K562 (cell line): ENCODE data around the gene PNLIPRP2. TPM values are rescaled to one million over a fixed set of nuclear protein-coding genes. Genes with fewer than 3 reads are reported as not detected.

ENCODE experiments used
- ATAC-seq: fragments of 200-7000 bp; cut with Tn5 transposase; 3 replicates; pipeline ENCODE4 v1.9.1; 2020; ENCODE audit warnings: moderate library complexity
- BruUV-seq: library from RNA; stranded (reverse); fragments of 400-500 nt; replicated peaks from 2 replicates; lab custom pipeline; 2021; lab: Mats Ljungman, UMichigan
- CTCF ChIA-PET: fragments of 300-600 bp; formaldehyde crosslinking; extraction: SDS; loops from one replicate; lab custom pipeline; 2021; ENCODE audit warnings: low intra/inter-chr PET ratio; lab: Yijun Ruan, JAX
- POLR2A ChIA-PET: fragments of 300-600, 350-650 bp; sonication (Branson Sonifier 250); formaldehyde crosslinking; extraction: SDS; loops from one replicate; lab custom pipeline; 2021; ENCODE audit warnings: antibody characterized with exemption, inconsistent platforms; lab: Yijun Ruan, JAX
- DNase-seq, 4 experiments: peaks; one replicate each; pipeline versions ENCODE4 v3.0.0 to v3.0.0-alpha.2; 2011 to 2018; ENCODE audit warnings: low spot score in 3 of 4, mixed read lengths in 3 of 4; ENCODE audit errors: extremely low read depth in 1 of 4
- FAIRE-seq: peaks from 2 replicates; lab custom pipeline; 2011; peaks lifted over from hg19 to GRCh38; lab: Jason Lieb, UNC
- H2AFZ ChIP-seq: 2 replicates; pipeline ENCODE4 v1.6.0; 2011; ENCODE audit warnings: low read depth, low read length, control low read depth, inconsistent platforms
- H3K27ac ChIP-seq: fragments of 200-600 bp; 3 replicates; pipeline ENCODE4 v1.8.0; 2011; ENCODE audit warnings: low read depth, mild to moderate bottlenecking, control low read depth, inconsistent platforms, low read length, moderate library complexity, mixed read lengths; ENCODE audit errors: extremely low read depth
- H3K27me3 ChIP-seq, 2 experiments: fragments of 300-600 bp in 1 of 2; 2 replicates in 1 of 2; 3 replicates in 1 of 2; pipeline versions ENCODE4 v1.6.0 to v1.8.0; 2011; ENCODE audit warnings: inconsistent platforms in 2 of 2, low read length in 2 of 2, mild to moderate bottlenecking in 1 of 2, mixed read lengths in 1 of 2, moderate library complexity in 1 of 2; ENCODE audit not compliant: control insufficient read depth in 2 of 2, insufficient read depth in 2 of 2
- H3K36me3 ChIP-seq: fragments of 300-600 bp; 3 replicates; pipeline ENCODE4 v1.8.0; 2011; ENCODE audit warnings: mild to moderate bottlenecking, low read length, inconsistent platforms; ENCODE audit not compliant: control insufficient read depth, insufficient read depth
- H3K4me1 ChIP-seq, 2 experiments: fragments of 200-600 bp in 1 of 2; replicated peaks in 1 of 2; 2 replicates in 1 of 2; 3 replicates in 1 of 2; pipeline versions ENCODE4 v1.5.1 to v1.8.0; 2011; ENCODE audit warnings: inconsistent platforms in 2 of 2, low read length in 2 of 2, mild to moderate bottlenecking in 1 of 2, mixed read lengths in 1 of 2, moderate library complexity in 1 of 2; ENCODE audit not compliant: control insufficient read depth in 2 of 2, insufficient read depth in 2 of 2
- H3K4me2 ChIP-seq: 2 replicates; pipeline ENCODE4 v1.6.1; 2011; ENCODE audit warnings: low read length, control low read depth, inconsistent platforms, mixed read lengths; ENCODE audit not compliant: insufficient read depth
- H3K4me3 ChIP-seq: fragments of 200-600 bp; sonication (generic), shearing (Covaris generic); 2 replicates; pipeline ENCODE4 v1.5.1; 2016; ENCODE audit warnings: control low read depth, inconsistent platforms
- H3K79me2 ChIP-seq: fragments of 200-600 bp; 3 replicates; pipeline ENCODE4 v1.8.0; 2011; ENCODE audit warnings: low read length, inconsistent platforms; ENCODE audit not compliant: control insufficient read depth, insufficient read depth
- H3K9ac ChIP-seq, 2 experiments: 2 replicates each; pipeline versions ENCODE4 v1.6.0 to v1.6.1; 2011; ENCODE audit warnings: low read depth in 2 of 2, low read length in 2 of 2, control low read depth in 1 of 2, inconsistent platforms in 1 of 2, mild to moderate bottlenecking in 1 of 2, mixed read lengths in 1 of 2; ENCODE audit not compliant: insufficient read depth in 1 of 2
- H3K9me1 ChIP-seq: one replicate; pipeline ENCODE4 v1.6.0; 2011; ENCODE audit warnings: inconsistent platforms, mild to moderate bottlenecking, low read length, moderate library complexity; ENCODE audit not compliant: control insufficient read depth, insufficient read depth
- H3K9me3 ChIP-seq: replicated peaks from 2 replicates; pipeline ENCODE4 v1.5.1; 2011; ENCODE audit warnings: low read depth, low read length, inconsistent platforms; ENCODE audit not compliant: control insufficient read depth, insufficient read depth
- H4K20me1 ChIP-seq: replicated peaks from 2 replicates; pipeline ENCODE4 v1.6.1; 2011; ENCODE audit warnings: low read length, inconsistent platforms, mixed read lengths; ENCODE audit not compliant: control insufficient read depth, insufficient read depth
- CSDE1 ChIP-seq, 2 experiments: fragments of 450-650 bp; IDR thresholded peaks; 2 replicates each; pipeline ENCODE4 v1.6.1; 2016; ENCODE audit warnings: mild to moderate bottlenecking in 1 of 2
- DIDO1 ChIP-seq: fragments of 450-650 bp; IDR thresholded peaks from 2 replicates; pipeline ENCODE4 v1.6.1; 2016; ENCODE audit warnings: low read depth, missing biosample characterization, missing genetic modification characterization
- MIER1 ChIP-seq: fragments of 450-650 bp; IDR thresholded peaks from 2 replicates; pipeline ENCODE4 v1.6.1; 2016; ENCODE audit warnings: antibody characterized with exemption, mild to moderate bottlenecking, low read depth
- PHF8 ChIP-seq: fragments of 200-600 bp; sonication (generic); IDR thresholded peaks from 2 replicates; pipeline ENCODE4 v1.6.1; 2012; ENCODE audit warnings: mixed run types, mild to moderate bottlenecking, inconsistent platforms, low read length, moderate library complexity, borderline replicate concordance
- SIX5 ChIP-seq, 2 experiments: IDR thresholded peaks; 2 replicates each; pipeline ENCODE4 v1.6.1; 2011; ENCODE audit warnings: low read length in 2 of 2, borderline replicate concordance in 1 of 2, low read depth in 1 of 2, mild to moderate bottlenecking in 1 of 2, moderate library complexity in 1 of 2; ENCODE audit not compliant: insufficient read depth in 1 of 2
- SPI1 ChIP-seq: IDR thresholded peaks from 2 replicates; pipeline ENCODE4 v1.6.1; 2011; ENCODE audit warnings: low read depth, low read length, control low read depth, borderline replicate concordance
- ZNF146 ChIP-seq: IDR thresholded peaks from one replicate; pipeline ENCODE4 v1.6.1; 2018; ENCODE audit warnings: missing compliant biosample characterization; ENCODE audit not compliant: unreplicated experiment
- ZNF184 ChIP-seq: sonication (generic); formaldehyde crosslinking; IDR thresholded peaks from 2 replicates; pipeline ENCODE4 v1.5.0; 2020; ENCODE audit warnings: missing genetic modification reagents
- ZNF347 ChIP-seq: fragments of 450-650 bp; formaldehyde crosslinking; IDR thresholded peaks from 2 replicates; pipeline ENCODE4 v1.4.0; 2020; ENCODE audit warnings: low read depth, mild to moderate bottlenecking, moderate library complexity
- ZNF644 ChIP-seq: fragments of 200-800 bp; sonication (Bioruptor generic); IDR thresholded peaks from 2 replicates; pipeline ENCODE4 v1.6.1; 2016; ENCODE audit warnings: low read depth, missing genetic modification characterization, missing compliant biosample characterization
- ZNF764 ChIP-seq: fragments of 250-450 bp; sonication (Bioruptor Pico); IDR thresholded peaks from 2 replicates; pipeline ENCODE4 v1.4.0; 2020; ENCODE audit warnings: low read depth, mild to moderate bottlenecking, moderate library complexity
- WGBS: fragments of 100-300 bp; shearing (Covaris generic); methylation state at CpG from one replicate; pipeline ENCODE4 v1.1.6; 2016; ENCODE audit warnings: low coverage, mixed read lengths; ENCODE audit not compliant: insufficient coverage; ENCODE audit errors: missing lambda C conversion rate; 5-methylcytosine and 5-hydroxymethylcytosine counted together
- in situ Hi-C: fragments of 300-500 bp; cut with MboI; formaldehyde crosslinking; loops from 4 replicates; pipeline ENCODE4 v1.15.0; 2018; ENCODE audit warnings: inconsistent platforms, mixed read lengths
- intact Hi-C: fragments of 100-400 bp; cut with micrococcal nuclease; formaldehyde crosslinking; loops from 2 replicates; pipeline ENCODE4 v1.14.2; 2022
- polyA plus RNA-seq, 8 experiments: library from polyadenylated mRNA; depleted of rRNA in 4 of 8; stranded (reverse) in 5 of 8; unstranded in 3 of 8; fragments of >200 nt; fragmentation: Nextera tagmentation in 2 of 8; fragmentation: Illumina TruSeq in 1 of 8; extraction: Ambion mirVana in 2 of 8; extraction: Trizol in 1 of 8; gene quantifications; 2 replicates each; pipeline versions ENCODE4 v1.2.1 to v1.2.3, GENCODE V29; 2011 to 2014; ENCODE audit warnings: inconsistent platforms in 1 of 8, missing spikeins in 1 of 8
- total RNA-seq, 7 experiments: library from RNA; depleted of rRNA in 6 of 7; stranded (reverse); fragments of >200 nt in 6 of 7; fragmentation: Illumina TruSeq in 2 of 7; extraction: Trizol in 2 of 7; gene quantifications; 2 replicates each; pipeline versions ENCODE4 v1.2.1 to v1.2.3, GENCODE V29; 2011 to 2021; ENCODE audit warnings: low replicate concordance in 1 of 7
- TF ChIP-seq, protein P1 (sequence below): sonication (generic); formaldehyde crosslinking; IDR thresholded peaks from 2 replicates; pipeline ENCODE4 v1.8.0; 2022; ENCODE audit warnings: missing genetic modification reagents, mild to moderate bottlenecking, borderline replicate concordance
- TF ChIP-seq, protein P2 (sequence below): conservative IDR thresholded peaks from 2 replicates; pipeline ENCODE4 v1.6.1; 2011; ENCODE audit warnings: low read depth, mild to moderate bottlenecking, low read length; ENCODE audit not compliant: control insufficient read depth
- TF ChIP-seq, protein P3 (sequence below): fragments of 450-650 bp; IDR thresholded peaks from 2 replicates; pipeline ENCODE4 v1.6.1; 2016; ENCODE audit warnings: antibody characterized with exemption
- TF ChIP-seq, protein P4 (sequence below): fragments of 250-450 bp; sonication (Bioruptor Pico); IDR thresholded peaks from 2 replicates; pipeline ENCODE4 v1.5.0; 2021; ENCODE audit warnings: mild to moderate bottlenecking, borderline replicate concordance

The PNLIPRP2 gene
- total and polyA plus RNA-seq, 9 of the 15 experiments (the other 6 are each of a cell fraction or from before 2014, with no cell fraction given) = 0.38 TPM; not detected in 8

DNA sequence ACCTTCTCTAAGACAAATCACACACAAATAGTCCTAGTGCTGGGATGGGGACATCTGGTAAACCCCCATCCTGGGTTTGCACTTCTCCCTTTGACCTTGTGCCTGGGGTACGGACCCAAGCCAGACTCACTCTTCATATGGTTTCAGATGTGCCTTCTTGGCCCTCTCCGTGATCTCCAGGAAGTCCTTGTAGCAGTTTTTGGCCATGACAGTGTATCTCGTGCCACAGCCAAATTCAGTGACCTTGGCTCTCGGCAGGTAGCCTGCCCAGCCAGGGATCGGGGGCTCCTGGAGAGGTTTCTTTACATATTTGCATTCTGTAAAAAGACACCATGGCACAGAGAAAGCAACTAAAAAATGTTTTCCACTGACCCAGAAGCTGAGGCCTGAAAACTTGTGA is 43.9 kb downstream of the PNLIPRP2 start:
- intact Hi-C loops = no loop called here
- Histone ChIP-seq H3K79me2 (no peaks in the 10 kb centered on the region), H3K9me3 (no peaks in the 10 kb centered on the region), H3K4me2 (no peak overlapping the region), H3K4me3 (no peak overlapping the region), H3K9ac (no peak overlapping the region), H2AFZ (no peak overlapping the region), H3K4me1 (no peaks in the 10 kb centered on the region; a peak in 1 of 5 replicates), H4K20me1 (no peaks in the 10 kb centered on the region), H3K9me1 (no peaks in the 10 kb centered on the region), H3K27ac (no peak overlapping the region), H3K36me3 (no peaks in the 10 kb centered on the region), H3K27me3 (peaks cover 0 to 20% of the 10 kb centered on the region in 2 experiments; a peak in 2 of 5 replicates)
- ChIA-PET CTCF (no interaction called here), POLR2A (no interaction called here)
- in situ Hi-C loops = no loop called here
- no TSS peak for BruUV-seq
- FAIRE-seq (no peak), DNase-seq (no peak), ATAC-seq (no peak)
- 4% methylated on average over 5 of the region's 5 CpGs for WGBS
- TF ChIP-seq CSDE1 (IDR thresholded peaks at IDR 0.05) (no peak), MIER1 (no peak), ZNF644 (tag) (no peak), SIX5 (IDR thresholded peaks at IDR 0.05; ENCODE audit: borderline replicate concordance in 1 of 2, insufficient read depth in 1 of 2, low read depth in 1 of 2, low read length in 2 of 2) (no peak), ZNF347 (CRISPR knock-in tag) (no peak), ZNF764 (no peak), SPI1 (no peak), ZNF146 (no peak), PHF8 (no peak), DIDO1 (tag) (no peak), ZNF184 (CRISPR knock-in tag) (no peak)
- TF ChIP-seq, protein P1, sequence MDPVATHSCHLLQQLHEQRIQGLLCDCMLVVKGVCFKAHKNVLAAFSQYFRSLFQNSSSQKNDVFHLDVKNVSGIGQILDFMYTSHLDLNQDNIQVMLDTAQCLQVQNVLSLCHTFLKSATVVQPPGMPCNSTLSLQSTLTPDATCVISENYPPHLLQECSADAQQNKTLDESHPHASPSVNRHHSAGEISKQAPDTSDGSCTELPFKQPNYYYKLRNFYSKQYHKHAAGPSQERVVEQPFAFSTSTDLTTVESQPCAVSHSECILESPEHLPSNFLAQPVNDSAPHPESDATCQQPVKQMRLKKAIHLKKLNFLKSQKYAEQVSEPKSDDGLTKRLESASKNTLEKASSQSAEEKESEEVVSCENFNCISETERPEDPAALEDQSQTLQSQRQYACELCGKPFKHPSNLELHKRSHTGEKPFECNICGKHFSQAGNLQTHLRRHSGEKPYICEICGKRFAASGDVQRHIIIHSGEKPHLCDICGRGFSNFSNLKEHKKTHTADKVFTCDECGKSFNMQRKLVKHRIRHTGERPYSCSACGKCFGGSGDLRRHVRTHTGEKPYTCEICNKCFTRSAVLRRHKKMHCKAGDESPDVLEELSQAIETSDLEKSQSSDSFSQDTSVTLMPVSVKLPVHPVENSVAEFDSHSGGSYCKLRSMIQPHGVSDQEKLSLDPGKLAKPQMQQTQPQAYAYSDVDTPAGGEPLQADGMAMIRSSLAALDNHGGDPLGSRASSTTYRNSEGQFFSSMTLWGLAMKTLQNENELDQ (CRISPR knock-in tag) = no peak
- TF ChIP-seq, protein P2, sequence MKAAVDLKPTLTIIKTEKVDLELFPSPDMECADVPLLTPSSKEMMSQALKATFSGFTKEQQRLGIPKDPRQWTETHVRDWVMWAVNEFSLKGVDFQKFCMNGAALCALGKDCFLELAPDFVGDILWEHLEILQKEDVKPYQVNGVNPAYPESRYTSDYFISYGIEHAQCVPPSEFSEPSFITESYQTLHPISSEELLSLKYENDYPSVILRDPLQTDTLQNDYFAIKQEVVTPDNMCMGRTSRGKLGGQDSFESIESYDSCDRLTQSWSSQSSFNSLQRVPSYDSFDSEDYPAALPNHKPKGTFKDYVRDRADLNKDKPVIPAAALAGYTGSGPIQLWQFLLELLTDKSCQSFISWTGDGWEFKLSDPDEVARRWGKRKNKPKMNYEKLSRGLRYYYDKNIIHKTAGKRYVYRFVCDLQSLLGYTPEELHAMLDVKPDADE = no peak
- TF ChIP-seq, protein P3, sequence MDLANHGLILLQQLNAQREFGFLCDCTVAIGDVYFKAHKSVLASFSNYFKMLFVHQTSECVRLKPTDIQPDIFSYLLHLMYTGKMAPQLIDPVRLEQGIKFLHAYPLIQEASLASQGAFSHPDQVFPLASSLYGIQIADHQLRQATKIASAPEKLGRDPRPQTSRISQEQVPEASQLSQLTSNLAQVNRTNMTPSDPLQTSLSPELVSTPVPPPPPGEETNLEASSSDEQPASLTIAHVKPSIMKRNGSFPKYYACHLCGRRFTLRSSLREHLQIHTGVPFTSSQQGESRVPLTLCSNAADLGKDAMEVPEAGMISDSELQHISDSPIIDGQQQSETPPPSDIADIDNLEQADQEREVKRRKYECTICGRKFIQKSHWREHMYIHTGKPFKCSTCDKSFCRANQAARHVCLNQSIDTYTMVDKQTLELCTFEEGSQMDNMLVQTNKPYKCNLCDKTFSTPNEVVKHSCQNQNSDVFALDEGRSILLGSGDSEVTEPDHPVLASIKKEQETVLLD = no peak
- TF ChIP-seq, protein P4, sequence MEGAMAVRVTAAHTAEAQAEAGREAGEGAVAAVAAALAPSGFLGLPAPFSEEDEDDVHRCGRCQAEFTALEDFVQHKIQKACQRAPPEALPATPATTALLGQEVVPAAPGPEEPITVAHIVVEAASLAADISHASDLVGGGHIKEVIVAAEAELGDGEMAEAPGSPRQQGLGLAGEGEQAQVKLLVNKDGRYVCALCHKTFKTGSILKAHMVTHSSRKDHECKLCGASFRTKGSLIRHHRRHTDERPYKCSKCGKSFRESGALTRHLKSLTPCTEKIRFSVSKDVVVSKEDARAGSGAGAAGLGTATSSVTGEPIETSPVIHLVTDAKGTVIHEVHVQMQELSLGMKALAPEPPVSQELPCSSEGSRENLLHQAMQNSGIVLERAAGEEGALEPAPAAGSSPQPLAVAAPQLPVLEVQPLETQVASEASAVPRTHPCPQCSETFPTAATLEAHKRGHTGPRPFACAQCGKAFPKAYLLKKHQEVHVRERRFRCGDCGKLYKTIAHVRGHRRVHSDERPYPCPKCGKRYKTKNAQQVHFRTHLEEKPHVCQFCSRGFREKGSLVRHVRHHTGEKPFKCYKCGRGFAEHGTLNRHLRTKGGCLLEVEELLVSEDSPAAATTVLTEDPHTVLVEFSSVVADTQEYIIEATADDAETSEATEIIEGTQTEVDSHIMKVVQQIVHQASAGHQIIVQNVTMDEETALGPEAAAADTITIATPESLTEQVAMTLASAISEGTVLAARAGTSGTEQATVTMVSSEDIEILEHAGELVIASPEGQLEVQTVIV (CRISPR knock-in tag) = no peak
